Left lung (tissue), 10 donors: ENCODE measurements around the gene ZNF727. TPM values are rescaled to one million over a fixed set of nuclear protein-coding genes. Genes with fewer than 3 reads are reported as not detected.
"Not testable (repeated sequence)": the region's sequence is repeated elsewhere in the genome, so short reads cannot be mapped to it uniquely, and the experiment has no call there.

Experiments used
- ATAC-seq: fragments of 200-7000 bp; cut with Tn5 transposase; one replicate; pipeline ENCODE4 v1.9.1; 2020; ENCODE audit warnings: moderate library complexity
- DNase-seq, 4 donors: peaks; one replicate each; pipeline ENCODE4 v3.0.0-alpha.2; 2013 to 2020
- H3K27ac ChIP-seq, 2 donors: fragments of 200-600 bp; sonication (generic) in 1 of 2; one replicate each; pipeline versions ENCODE4 v1.5.0 to v1.8.0; 2020 to 2021
- H3K27me3 ChIP-seq, 2 donors: fragments of 200-600 bp; sonication (generic) in 1 of 2; one replicate each; pipeline versions ENCODE4 v1.5.0 to v1.8.0; 2020 to 2021
- H3K36me3 ChIP-seq, 2 donors: fragments of 200-600 bp; sonication (generic) in 1 of 2; one replicate each; pipeline versions ENCODE4 v1.5.0 to v1.8.0; 2020 to 2021
- H3K4me1 ChIP-seq, 2 donors: fragments of 200-600 bp; one replicate each; pipeline ENCODE4 v1.8.0; 2021
- H3K4me3 ChIP-seq, 2 donors: fragments of 200-600 bp; sonication (generic) in 1 of 2; one replicate each; pipeline versions ENCODE4 v1.5.0 to v1.8.0; 2020 to 2021; ENCODE audit warnings: mild to moderate bottlenecking in 1 of 2
- H3K9me3 ChIP-seq, 2 donors: fragments of 200-600 bp; sonication (generic) in 1 of 2; one replicate each; pipeline versions ENCODE4 v1.5.0 to v1.8.0; 2020 to 2021
- intact Hi-C, 2 donors: fragments of 100-400 bp; cut with DNase I; formaldehyde crosslinking; loops; one replicate each; pipeline versions ENCODE4 v1.11.2 to v1.14.2; 2022
- polyA plus RNA-seq, 6 donors: library from polyadenylated mRNA; unstranded; fragments of 120-200 nt; gene quantifications; one replicate each; pipeline ENCODE4 v1.2.1, GENCODE V29; 2013; ENCODE audit not compliant: insufficient read length in 6 of 6
- total RNA-seq, 2 donors: library from RNA; stranded (reverse); fragmentation: NEBNext Ultra II Directional; extraction: Animal tissue kit (Norgen Biotek cat#: 25700); gene quantifications; one replicate each; pipeline ENCODE4 v1.2.1, GENCODE V29; 2021
- TF ChIP-seq, protein P1 (sequence below), 2 donors: fragments of 200-600 bp; sonication (generic) in 1 of 2; IDR thresholded peaks; one replicate each; pipeline versions ENCODE4 v1.5.0 to v1.8.0; 2021; ENCODE audit warnings: antibody characterized with exemption in 2 of 2
- donor health status: DM: no; HTN: yes; CAD: no.
- donor health status: DM: no; HTN: no; CAD: no.

ZNF727 gene
- total and polyA plus RNA-seq, 8 donors: 0.13 to 3.4 (median 0.45) TPM; not detected in 1

DNA sequence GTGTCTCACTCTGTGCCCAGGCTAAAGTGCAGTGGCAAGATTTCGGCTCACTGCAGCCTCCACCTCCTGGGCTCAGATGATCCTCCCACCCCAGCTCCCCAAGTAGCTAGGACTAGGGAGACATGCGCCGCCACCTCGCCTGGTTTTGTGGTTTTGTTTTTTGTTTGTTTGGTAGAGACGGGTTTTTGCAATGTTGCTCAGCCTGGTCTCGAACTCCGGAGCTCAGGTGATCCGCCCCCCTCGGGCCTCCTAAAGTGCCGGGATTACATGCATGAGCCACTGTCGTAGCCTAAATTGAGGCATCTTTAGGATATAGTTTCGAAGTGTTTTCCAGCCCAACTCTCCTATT lies 781 bp downstream of the ZNF727 start:
- DNase-seq (no peak), ATAC-seq (no peak)
- intact Hi-C loops: no loop called here
- TF ChIP-seq, protein P1, sequence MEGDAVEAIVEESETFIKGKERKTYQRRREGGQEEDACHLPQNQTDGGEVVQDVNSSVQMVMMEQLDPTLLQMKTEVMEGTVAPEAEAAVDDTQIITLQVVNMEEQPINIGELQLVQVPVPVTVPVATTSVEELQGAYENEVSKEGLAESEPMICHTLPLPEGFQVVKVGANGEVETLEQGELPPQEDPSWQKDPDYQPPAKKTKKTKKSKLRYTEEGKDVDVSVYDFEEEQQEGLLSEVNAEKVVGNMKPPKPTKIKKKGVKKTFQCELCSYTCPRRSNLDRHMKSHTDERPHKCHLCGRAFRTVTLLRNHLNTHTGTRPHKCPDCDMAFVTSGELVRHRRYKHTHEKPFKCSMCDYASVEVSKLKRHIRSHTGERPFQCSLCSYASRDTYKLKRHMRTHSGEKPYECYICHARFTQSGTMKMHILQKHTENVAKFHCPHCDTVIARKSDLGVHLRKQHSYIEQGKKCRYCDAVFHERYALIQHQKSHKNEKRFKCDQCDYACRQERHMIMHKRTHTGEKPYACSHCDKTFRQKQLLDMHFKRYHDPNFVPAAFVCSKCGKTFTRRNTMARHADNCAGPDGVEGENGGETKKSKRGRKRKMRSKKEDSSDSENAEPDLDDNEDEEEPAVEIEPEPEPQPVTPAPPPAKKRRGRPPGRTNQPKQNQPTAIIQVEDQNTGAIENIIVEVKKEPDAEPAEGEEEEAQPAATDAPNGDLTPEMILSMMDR (IDR thresholded peaks at IDR 0.05): no peak
- Histone ChIP-seq H3K27ac (peak overlapping the region; percentile 53 to 54), H3K4me1 (no peaks in the 10 kb centered on the region), H3K9me3 (peaks cover 0 to 73% of the 10 kb centered on the region in 2 donors), H3K36me3 (no peaks in the 10 kb centered on the region), H3K27me3 (no peaks in the 10 kb centered on the region), H3K4me3 (peak overlapping the region; percentile 16 to 41)

DNA sequence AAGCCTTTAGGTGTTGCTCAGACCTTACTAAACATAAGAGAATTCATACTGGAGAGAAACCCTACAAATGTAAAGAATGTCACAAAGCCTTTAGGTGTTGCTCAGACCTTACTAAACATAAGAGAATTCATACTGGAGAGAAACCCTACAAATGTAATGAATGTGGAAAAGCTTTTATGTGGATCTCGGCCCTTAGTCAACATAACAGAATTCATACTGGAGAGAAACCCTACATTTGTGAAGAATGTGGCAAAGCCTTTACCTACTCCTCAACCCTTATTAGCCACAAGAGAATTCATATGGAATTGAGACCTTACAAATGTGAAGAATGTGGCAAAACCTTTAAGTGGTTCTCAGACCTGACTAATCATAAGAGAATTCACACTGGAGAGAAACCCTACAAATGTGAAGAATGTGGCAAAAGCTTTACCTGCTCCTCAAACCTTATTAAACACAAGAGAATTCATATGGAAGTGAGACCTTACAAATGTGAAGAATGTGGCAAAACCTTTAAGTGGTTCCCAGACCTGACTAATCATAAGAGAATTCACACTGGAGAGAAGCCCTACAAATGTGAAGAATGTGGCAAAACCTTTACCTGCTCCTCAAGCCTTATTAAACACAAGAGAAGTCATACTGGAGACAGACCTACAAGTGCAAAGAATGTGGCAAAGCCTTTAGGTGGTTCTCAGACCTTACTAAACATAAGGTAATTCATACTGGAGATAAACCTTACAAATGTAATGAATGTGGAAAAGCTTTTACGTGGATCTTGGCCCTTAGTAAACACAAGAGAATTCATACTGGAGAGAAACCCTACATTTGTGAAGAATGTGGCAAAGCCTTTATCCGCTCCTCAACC lies 32.8 kb downstream of the ZNF727 start:
- H3K4me1 ChIP-seq, intact Hi-C loops, H3K27me3 ChIP-seq, DNase-seq, H3K27ac ChIP-seq, H3K36me3 ChIP-seq, H3K4me3 ChIP-seq, ATAC-seq: not testable (repeated sequence)
- H3K9me3 ChIP-seq: peaks cover 9 to 98% of the 10 kb centered on the region in 2 donors

DNA sequence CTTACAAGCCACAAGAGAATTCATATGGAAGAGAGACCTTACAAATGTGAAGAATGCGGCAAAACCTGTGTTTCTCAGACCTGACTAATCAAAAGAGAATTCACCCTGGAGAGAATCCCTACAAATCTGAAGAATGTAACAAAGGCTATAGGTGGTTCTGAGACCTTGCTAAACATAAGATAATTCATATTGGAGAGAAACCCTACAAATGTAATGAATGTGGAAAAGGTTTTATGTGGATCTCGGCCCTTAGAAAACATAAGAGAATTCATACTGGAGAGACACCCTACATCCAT lies 33.4 kb downstream of the ZNF727 start:
- intact Hi-C loops: no loop called here
- no peak for ATAC-seq
- no peak overlapping the region for H3K4me3 ChIP-seq

DNA sequence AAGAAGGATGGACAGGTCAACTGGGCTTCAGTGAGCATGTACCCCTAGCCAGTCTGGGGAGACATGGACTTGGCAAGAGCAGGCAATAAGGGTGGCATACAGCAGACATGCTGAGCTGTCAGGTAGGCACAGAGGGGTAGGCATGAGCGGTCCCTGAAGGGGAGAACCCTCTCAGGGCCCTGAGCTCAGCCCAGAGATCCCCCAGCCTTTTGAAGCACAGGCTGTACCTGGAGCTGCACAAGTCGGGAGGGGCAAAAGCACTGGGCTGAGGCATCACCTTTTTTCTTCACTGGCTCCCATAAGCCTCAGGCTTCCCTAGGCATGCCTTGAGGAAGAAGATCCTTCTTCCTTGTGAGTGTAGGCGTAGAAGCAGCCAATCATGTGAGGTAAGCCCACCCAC lies 42.3 kb downstream of the ZNF727 start:
- no peaks in the 10 kb centered on the region for H3K27me3 ChIP-seq
- no peak overlapping the region for H3K27ac ChIP-seq
- H3K4me3 ChIP-seq: no peak overlapping the region
- DNase-seq: no peak
- intact Hi-C loops: no loop called here
- peaks cover 0 to 97% of the 10 kb centered on the region in 2 donors for H3K9me3 ChIP-seq
- no peak for ATAC-seq
- H3K36me3 ChIP-seq: no peaks in the 10 kb centered on the region
- TF ChIP-seq, protein P1 (IDR thresholded peaks at IDR 0.05): no peak
- no peaks in the 10 kb centered on the region for H3K4me1 ChIP-seq

More for the DNA sequence above, 33.4 kb downstream of the ZNF727 start:
- Histone ChIP-seq H3K27ac (no peak overlapping the region), H3K27me3 (no peaks in the 10 kb centered on the region), H3K4me1 (no peaks in the 10 kb centered on the region), H3K9me3 (peaks cover 9 to 100% of the 10 kb centered on the region in 2 donors), H3K36me3 (peaks cover 0 to 3% of the 10 kb centered on the region in 2 donors)
- DNase-seq: no peak
- TF ChIP-seq, protein P1 (IDR thresholded peaks at IDR 0.05): no peak

DNA sequence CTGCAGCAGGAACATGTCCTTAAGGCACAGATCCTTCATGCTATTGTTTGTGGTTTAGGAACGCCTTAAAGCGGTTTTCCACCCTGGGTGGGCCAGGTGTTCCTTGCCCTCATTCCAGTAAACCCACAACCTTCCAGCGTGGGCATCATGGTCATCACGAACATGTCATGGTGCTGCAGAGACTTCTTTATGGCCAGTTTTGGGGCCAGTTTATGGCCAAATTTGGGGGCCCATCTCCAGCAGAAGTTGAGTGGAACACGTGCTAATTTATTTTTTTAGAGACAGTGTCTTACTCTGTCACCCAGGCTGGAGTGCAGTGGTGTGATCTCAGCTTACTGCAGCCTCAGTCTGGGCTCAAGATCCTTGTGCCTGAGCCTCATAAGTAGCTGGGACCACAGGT lies 43.6 kb downstream of the ZNF727 start:
- ATAC-seq, DNase-seq, H3K36me3 ChIP-seq, H3K4me3 ChIP-seq, H3K4me1 ChIP-seq, H3K27ac ChIP-seq, intact Hi-C loops, H3K27me3 ChIP-seq: not testable (repeated sequence)
- peaks cover 0 to 97% of the 10 kb centered on the region in 2 donors for H3K9me3 ChIP-seq

Other genes with a start within 250 kb of the ZNF727 start
- not detected for gene ZNF722, start 46.6 kb upstream of the ZNF727 start, total RNA-seq
- gene ZNF722, start 46.6 kb upstream of the ZNF727 start, polyA plus RNA-seq: not detected
- gene ZNF735, start 161.8 kb downstream of the ZNF727 start, total RNA-seq: not detected
- under 1 TPM in 1 of 6 donors, not detected in 5; 0.14 TPM for gene ZNF735, start 161.8 kb downstream of the ZNF727 start, polyA plus RNA-seq
- not detected for gene ZNF679, start 183.0 kb downstream of the ZNF727 start, total RNA-seq
- not detected for gene ZNF679, start 183.0 kb downstream of the ZNF727 start, polyA plus RNA-seq